Bronchial epithelial cell (primary cell): ENCODE measurements around the gene LRSAM1. TPM values are rescaled to one million over a fixed set of nuclear protein-coding genes. Genes with fewer than 3 reads are reported as not detected.

Source experiments
- DNase-seq: peaks from one replicate; pipeline ENCODE4 v3.0.0-alpha.2; 2010; ENCODE audit warnings: low read depth
- FAIRE-seq: peaks from 2 replicates; lab custom pipeline; 2011; peaks lifted over from hg19 to GRCh38; lab: Jason Lieb, UNC
- H3K27me3 ChIP-seq: 2 replicates; pipeline ENCODE4 v1.5.1; 2011; ENCODE audit warnings: low read length; ENCODE audit not compliant: control insufficient read depth, insufficient read depth
- H3K36me3 ChIP-seq: 2 replicates; pipeline ENCODE4 v1.5.1; 2011; ENCODE audit warnings: low read length; ENCODE audit not compliant: control insufficient read depth, insufficient read depth
- H3K4me3 ChIP-seq: 2 replicates; pipeline ENCODE4 v1.5.1; 2011; ENCODE audit warnings: mild to moderate bottlenecking, low read depth, low read length, control low read depth
- total RNA-seq: library from RNA; depleted of rRNA; stranded (reverse); fragments of >200 nt; gene quantifications from 2 replicates; pipeline ENCODE4 v1.2.1, GENCODE V29; 2014
- TF ChIP-seq, protein P1 (sequence below): IDR thresholded peaks from 2 replicates; pipeline ENCODE4 v1.5.1; 2011; ENCODE audit warnings: mild to moderate bottlenecking, moderate library complexity, low read length, control low read depth, inconsistent platforms; ENCODE audit not compliant: insufficient read depth, severe bottlenecking

The LRSAM1 gene
- total RNA-seq, 1 donor from 2014 or later, result 5.3 TPM

- Histone ChIP-seq H3K4me3 (no peak overlapping the region), H3K36me3 (peaks cover 22% of the 10 kb centered on the region), H3K27me3 (no peaks in the 10 kb centered on the region)
- FAIRE-seq (no peak), DNase-seq (peak; percentile 75)
- TF ChIP-seq, protein P1, sequence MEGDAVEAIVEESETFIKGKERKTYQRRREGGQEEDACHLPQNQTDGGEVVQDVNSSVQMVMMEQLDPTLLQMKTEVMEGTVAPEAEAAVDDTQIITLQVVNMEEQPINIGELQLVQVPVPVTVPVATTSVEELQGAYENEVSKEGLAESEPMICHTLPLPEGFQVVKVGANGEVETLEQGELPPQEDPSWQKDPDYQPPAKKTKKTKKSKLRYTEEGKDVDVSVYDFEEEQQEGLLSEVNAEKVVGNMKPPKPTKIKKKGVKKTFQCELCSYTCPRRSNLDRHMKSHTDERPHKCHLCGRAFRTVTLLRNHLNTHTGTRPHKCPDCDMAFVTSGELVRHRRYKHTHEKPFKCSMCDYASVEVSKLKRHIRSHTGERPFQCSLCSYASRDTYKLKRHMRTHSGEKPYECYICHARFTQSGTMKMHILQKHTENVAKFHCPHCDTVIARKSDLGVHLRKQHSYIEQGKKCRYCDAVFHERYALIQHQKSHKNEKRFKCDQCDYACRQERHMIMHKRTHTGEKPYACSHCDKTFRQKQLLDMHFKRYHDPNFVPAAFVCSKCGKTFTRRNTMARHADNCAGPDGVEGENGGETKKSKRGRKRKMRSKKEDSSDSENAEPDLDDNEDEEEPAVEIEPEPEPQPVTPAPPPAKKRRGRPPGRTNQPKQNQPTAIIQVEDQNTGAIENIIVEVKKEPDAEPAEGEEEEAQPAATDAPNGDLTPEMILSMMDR, result no peak
These were observed 85.7 kb downstream of the LRSAM1 start for GRCh38 chr9:127537014-127537413.

- peaks cover 21% of the 10 kb centered on the region for H3K36me3 ChIP-seq
- DNase-seq (no peak), FAIRE-seq (peak; percentile 23)
- no peaks in the 10 kb centered on the region for H3K27me3 ChIP-seq
- TF ChIP-seq, protein P1, result peak; percentile 50
- no peak overlapping the region for H3K4me3 ChIP-seq
These were observed 86.5 kb downstream of the LRSAM1 start for GRCh38 chr9:127537792-127538191.

GRCh38 chr9:127538849-127539258, 87.5 kb downstream of the LRSAM1 start:
- TF ChIP-seq, protein P1, result no peak
- FAIRE-seq, result no peak
- peaks cover 25% of the 10 kb centered on the region for H3K36me3 ChIP-seq
- H3K27me3 ChIP-seq, result no peaks in the 10 kb centered on the region
- no peak overlapping the region for H3K4me3 ChIP-seq
- DNase-seq, result no peak

GRCh38 chr9:127539259-127539981, 88.1 kb downstream of the LRSAM1 start:
- no peak for FAIRE-seq

GRCh38 chr9:127539982-127540663, 88.8 kb downstream of the LRSAM1 start:
- no peak for DNase-seq
- TF ChIP-seq, protein P1, result no peak
- H3K4me3 ChIP-seq, result no peak overlapping the region

More at GRCh38 chr9:127539259-127539981, 88.1 kb downstream of the LRSAM1 start:
- no peaks in the 10 kb centered on the region for H3K27me3 ChIP-seq
- no peak for DNase-seq
- TF ChIP-seq, protein P1, result no peak
- H3K4me3 ChIP-seq, result no peak overlapping the region
- peaks cover 24% of the 10 kb centered on the region for H3K36me3 ChIP-seq

More at GRCh38 chr9:127539982-127540663, 88.8 kb downstream of the LRSAM1 start:
- peaks cover 21% of the 10 kb centered on the region for H3K36me3 ChIP-seq
- FAIRE-seq, result peak; percentile 55
- H3K27me3 ChIP-seq, result no peaks in the 10 kb centered on the region
